ENCODE measurements around the gene MIPEP. TPM values are rescaled to one million over a fixed set of nuclear protein-coding genes. Genes with fewer than 3 reads are reported as not detected.

Gene MIPEP
- total RNA-seq, 2 donors from 2014 or later: 7.8 to 14.8 TPM

DNA sequence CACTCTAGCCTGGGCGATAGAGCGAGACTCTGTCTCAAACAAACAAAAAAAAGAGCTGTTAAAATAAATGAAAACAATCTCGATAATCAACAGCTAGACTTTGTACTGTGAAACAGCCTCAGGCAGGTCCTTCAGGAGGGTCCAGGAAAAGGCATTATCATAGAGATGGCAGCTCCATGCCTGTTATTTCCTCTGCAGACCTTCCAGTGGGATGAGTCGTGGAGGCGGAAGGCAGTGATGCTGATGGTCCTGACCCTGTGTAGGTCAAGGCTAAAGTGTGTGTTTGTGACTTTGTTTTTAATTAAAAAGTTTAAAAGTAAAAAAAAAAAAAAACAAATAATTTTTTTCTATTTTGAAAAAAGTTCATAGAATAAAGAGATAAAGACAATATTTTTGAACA lies 201.6 kb downstream of the MIPEP start:
- no peak for TF ChIP-seq POLR2A (IDR thresholded peaks at IDR 0.05)
- TF ChIP-seq, protein P1, sequence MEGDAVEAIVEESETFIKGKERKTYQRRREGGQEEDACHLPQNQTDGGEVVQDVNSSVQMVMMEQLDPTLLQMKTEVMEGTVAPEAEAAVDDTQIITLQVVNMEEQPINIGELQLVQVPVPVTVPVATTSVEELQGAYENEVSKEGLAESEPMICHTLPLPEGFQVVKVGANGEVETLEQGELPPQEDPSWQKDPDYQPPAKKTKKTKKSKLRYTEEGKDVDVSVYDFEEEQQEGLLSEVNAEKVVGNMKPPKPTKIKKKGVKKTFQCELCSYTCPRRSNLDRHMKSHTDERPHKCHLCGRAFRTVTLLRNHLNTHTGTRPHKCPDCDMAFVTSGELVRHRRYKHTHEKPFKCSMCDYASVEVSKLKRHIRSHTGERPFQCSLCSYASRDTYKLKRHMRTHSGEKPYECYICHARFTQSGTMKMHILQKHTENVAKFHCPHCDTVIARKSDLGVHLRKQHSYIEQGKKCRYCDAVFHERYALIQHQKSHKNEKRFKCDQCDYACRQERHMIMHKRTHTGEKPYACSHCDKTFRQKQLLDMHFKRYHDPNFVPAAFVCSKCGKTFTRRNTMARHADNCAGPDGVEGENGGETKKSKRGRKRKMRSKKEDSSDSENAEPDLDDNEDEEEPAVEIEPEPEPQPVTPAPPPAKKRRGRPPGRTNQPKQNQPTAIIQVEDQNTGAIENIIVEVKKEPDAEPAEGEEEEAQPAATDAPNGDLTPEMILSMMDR (IDR thresholded peaks at IDR 0.05): no peak
- intact Hi-C loops (cut with DNase I): no loop called here
- no peak overlapping the region for H3K4me3 ChIP-seq
- ATAC-seq (no peak), DNase-seq (no peak)
- 84% methylated on average over 5 of the region's 5 CpGs for WGBS, 2 donors
- no peak overlapping the region for H3K27ac ChIP-seq
- peaks cover 2% of the 10 kb centered on the region for H3K4me1 ChIP-seq
- H3K9me3 ChIP-seq: no peaks in the 10 kb centered on the region
- peaks cover 0 to 3% of the 10 kb centered on the region in 2 donors for H3K27me3 ChIP-seq
- no peaks in the 10 kb centered on the region for H3K36me3 ChIP-seq (replicated peaks in 1 of 2; ENCODE audit: insufficient read depth in 1 of 2, low read depth in 2 of 2)

DNA sequence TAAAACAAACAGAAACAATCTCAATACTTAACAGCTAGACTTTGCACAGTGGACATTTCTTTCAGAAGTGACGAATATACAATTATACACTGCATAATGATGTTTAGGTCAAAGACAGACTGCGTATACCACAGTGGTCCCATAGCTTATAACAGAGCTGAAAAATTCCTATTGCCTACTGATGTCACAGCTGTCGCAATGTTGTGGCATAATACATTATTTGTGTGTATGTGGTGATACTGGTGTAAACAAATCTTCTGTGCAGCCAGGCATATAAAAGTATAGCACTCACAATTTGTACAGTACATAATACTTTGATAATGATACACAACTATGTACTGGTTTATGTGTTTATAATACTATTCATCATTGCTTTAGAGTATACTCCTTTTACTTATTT lies 202.3 kb downstream of the MIPEP start:
- intact Hi-C loops (cut with DNase I): no loop called here
- no peaks in the 10 kb centered on the region for H3K9me3 ChIP-seq
- H3K4me1 ChIP-seq: no peaks in the 10 kb centered on the region
- H3K27ac ChIP-seq: no peak overlapping the region
- ATAC-seq (no peak), DNase-seq (no peak)
- peaks cover 0 to 3% of the 10 kb centered on the region in 2 donors for H3K27me3 ChIP-seq
- 81 to 82% methylated on average over 3 of the region's 3 CpGs for WGBS, 2 donors
- TF ChIP-seq, protein P1 (IDR thresholded peaks at IDR 0.05): no peak
- TF ChIP-seq POLR2A (IDR thresholded peaks at IDR 0.05): no peak
- no peak overlapping the region for H3K4me3 ChIP-seq
- H3K36me3 ChIP-seq (replicated peaks in 1 of 2; ENCODE audit: insufficient read depth in 1 of 2, low read depth in 2 of 2): no peaks in the 10 kb centered on the region

DNA sequence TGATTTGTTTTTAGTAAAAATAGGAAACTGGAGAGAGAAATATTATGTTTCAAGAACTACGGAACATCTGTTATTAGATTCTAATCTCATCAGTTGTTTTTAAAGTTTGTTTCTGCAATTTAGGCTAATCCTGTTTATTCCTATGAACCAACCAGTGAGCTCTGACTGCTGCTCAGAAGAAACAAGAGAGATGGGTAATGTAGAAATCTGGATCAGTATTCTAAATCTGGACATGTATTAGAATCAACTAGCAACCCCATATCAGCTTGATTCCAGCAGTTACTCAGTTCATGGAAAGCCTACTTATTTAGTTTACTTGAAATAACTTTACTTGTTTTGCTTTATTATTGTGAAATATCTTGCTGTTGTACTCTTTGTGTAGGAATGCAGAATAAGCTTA lies 203.8 kb downstream of the MIPEP start:
- H3K4me3 ChIP-seq: no peak overlapping the region
- intact Hi-C loops (cut with DNase I): no loop called here
- no peaks in the 10 kb centered on the region for H3K36me3 ChIP-seq (replicated peaks in 1 of 2; ENCODE audit: insufficient read depth in 1 of 2, low read depth in 2 of 2)
- peaks cover 0 to 3% of the 10 kb centered on the region in 2 donors for H3K27me3 ChIP-seq
- H3K9me3 ChIP-seq: no peaks in the 10 kb centered on the region
- ATAC-seq: no peak
- H3K4me1 ChIP-seq: no peaks in the 10 kb centered on the region
- DNase-seq: no peak
- no peak overlapping the region for H3K27ac ChIP-seq
- 72 to 86% methylated on average over 1 of the region's 1 CpG for WGBS, 2 donors
- TF ChIP-seq POLR2A (IDR thresholded peaks at IDR 0.05): no peak
- TF ChIP-seq, protein P1 (IDR thresholded peaks at IDR 0.05): no peak

DNA sequence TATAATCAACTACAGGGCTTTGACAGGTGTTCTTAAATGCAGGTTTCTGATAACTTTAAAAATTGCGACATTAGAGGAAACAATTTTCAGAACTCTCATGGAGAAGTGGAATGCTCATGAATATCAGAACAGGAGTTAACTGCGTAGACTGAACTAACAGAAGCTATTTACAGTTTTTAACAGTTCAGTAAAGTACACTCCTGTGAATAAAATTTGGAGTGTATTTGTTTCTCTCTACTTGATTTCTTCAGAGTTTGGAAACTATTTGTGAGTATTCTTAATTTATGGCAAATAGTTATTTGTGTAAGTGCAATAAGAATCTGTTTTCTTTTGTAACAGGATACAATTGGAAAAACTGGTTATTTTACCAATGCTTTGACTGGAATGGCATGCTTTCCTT lies 204.6 kb downstream of the MIPEP start:
- Histone ChIP-seq H3K9me3 (no peaks in the 10 kb centered on the region), H3K27me3 (peaks cover 0 to 3% of the 10 kb centered on the region in 2 donors), H3K4me3 (no peak overlapping the region), H3K36me3 (replicated peaks in 1 of 2; ENCODE audit: insufficient read depth in 1 of 2, low read depth in 2 of 2) (no peaks in the 10 kb centered on the region), H3K27ac (no peak overlapping the region), H3K4me1 (peaks cover 2% of the 10 kb centered on the region)
- no peak for ATAC-seq
- TF ChIP-seq, protein P1 (IDR thresholded peaks at IDR 0.05): no peak
- TF ChIP-seq POLR2A (IDR thresholded peaks at IDR 0.05): no peak
- DNase-seq: no peak
- intact Hi-C loops (cut with DNase I): no loop called here
- 92 to 96% methylated on average over 2 of the region's 2 CpGs for WGBS, 2 donors

DNA sequence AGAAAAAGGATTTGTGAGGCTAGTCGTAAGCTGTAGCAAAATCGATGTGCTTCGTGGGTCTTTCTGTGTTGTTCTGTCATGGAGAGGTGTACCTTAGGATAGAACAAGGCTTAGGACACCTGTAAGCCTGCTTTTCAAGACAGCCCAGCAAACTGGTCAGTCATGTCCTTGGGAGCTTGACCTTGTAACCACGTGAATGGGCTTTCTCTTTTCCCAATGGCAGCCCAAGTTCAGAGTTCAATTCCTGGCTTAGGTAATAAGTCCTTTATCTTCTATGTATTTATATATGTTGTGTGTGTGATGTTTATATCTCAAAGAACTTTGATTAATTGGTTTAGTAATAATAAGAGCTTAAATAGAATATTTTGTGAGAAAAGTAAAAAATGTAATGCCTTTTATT lies 206.1 kb downstream of the MIPEP start:
- WGBS, 2 donors: 80 to 81% methylated on average over 4 of the region's 4 CpGs
- peaks cover 0 to 3% of the 10 kb centered on the region in 2 donors for H3K27me3 ChIP-seq
- intact Hi-C loops (cut with DNase I): no loop called here
- H3K4me3 ChIP-seq: no peak overlapping the region
- TF ChIP-seq, protein P1 (IDR thresholded peaks at IDR 0.05): no peak
- TF ChIP-seq POLR2A (IDR thresholded peaks at IDR 0.05): no peak
- no peak for ATAC-seq
- H3K9me3 ChIP-seq: no peaks in the 10 kb centered on the region
- no peak overlapping the region for H3K27ac ChIP-seq
- no peaks in the 10 kb centered on the region for H3K36me3 ChIP-seq (replicated peaks in 1 of 2; ENCODE audit: insufficient read depth in 1 of 2, low read depth in 2 of 2)
- DNase-seq: no peak
- H3K4me1 ChIP-seq: peaks cover 6% of the 10 kb centered on the region

Measured in body of pancreas (tissue), 4 donors.